ENCODE data around the gene MRPL24.
A peak's percentile ranks its signal among the peaks of the same experiment; 100 is the strongest.

Gene MRPL24

GRCh38 chr1:156740741-156741480 is at the start of gene MRPL24:
TSS of gene MRPL24 (minus strand) at chr1:156741088. CDS start at chr1:156738704, 2,384 bp downstream.
- H3K27ac ChIP-seq: peak within 1 kb of the TSS; percentile 76
- DNase-seq (ENCODE audit: low read depth, low spot score): peak; percentile 97

GRCh38 chr1:156789621-156790318 is 48.9 kb upstream of the MRPL24 start:
- no peak for DNase-seq (ENCODE audit: low read depth, low spot score)
- H3K27ac ChIP-seq: no peak overlapping the region

GRCh38 chr1:156788136-156788535 is 47.2 kb upstream of the MRPL24 start:
- DNase-seq (ENCODE audit: low read depth, low spot score): no peak
- no peak overlapping the region for H3K27ac ChIP-seq

- H3K27ac ChIP-seq: no peak overlapping the region
These were observed 45.8 kb upstream of the MRPL24 start for GRCh38 chr1:156786640-156787039.

GRCh38 chr1:156785458-156785857 is 44.6 kb upstream of the MRPL24 start:
- H3K27ac ChIP-seq: no peak overlapping the region

More at GRCh38 chr1:156786640-156787039, 45.8 kb upstream of the MRPL24 start:
- no peak for DNase-seq (ENCODE audit: low read depth, low spot score)

GRCh38 chr1:156781585-156782186 is 40.8 kb upstream of the MRPL24 start:
- no peak overlapping the region for H3K27ac ChIP-seq
- DNase-seq (ENCODE audit: low read depth, low spot score): no peak

More at GRCh38 chr1:156785458-156785857, 44.6 kb upstream of the MRPL24 start:
- DNase-seq (ENCODE audit: low read depth, low spot score): no peak

- H3K27ac ChIP-seq: peak overlapping the region; percentile 29
- DNase-seq (ENCODE audit: low read depth, low spot score): no peak
These were observed 36.7 kb upstream of the MRPL24 start for GRCh38 chr1:156777573-156777972.

GRCh38 chr1:156776942-156777341 is 36.1 kb upstream of the MRPL24 start:
- peak overlapping the region; percentile 29 for H3K27ac ChIP-seq
- DNase-seq (ENCODE audit: low read depth, low spot score): no peak

GRCh38 chr1:156775799-156776198 is 34.9 kb upstream of the MRPL24 start:
- H3K27ac ChIP-seq: no peak overlapping the region
- DNase-seq (ENCODE audit: low read depth, low spot score): no peak

- no peak overlapping the region for H3K27ac ChIP-seq
- no peak for DNase-seq (ENCODE audit: low read depth, low spot score)
These were observed 32.7 kb upstream of the MRPL24 start for GRCh38 chr1:156773607-156774006.

GRCh38 chr1:156772728-156773497 is 32.0 kb upstream of the MRPL24 start:
- DNase-seq (ENCODE audit: low read depth, low spot score): no peak
- H3K27ac ChIP-seq: no peak overlapping the region

GRCh38 chr1:156772222-156772621 is 31.3 kb upstream of the MRPL24 start:
- H3K27ac ChIP-seq: no peak overlapping the region

GRCh38 chr1:156768610-156769295 is 27.9 kb upstream of the MRPL24 start:
- H3K27ac ChIP-seq: peak overlapping the region; percentile 88
- DNase-seq (ENCODE audit: low read depth, low spot score): no peak

More at GRCh38 chr1:156772222-156772621, 31.3 kb upstream of the MRPL24 start:
- DNase-seq (ENCODE audit: low read depth, low spot score): no peak

GRCh38 chr1:156767879-156768604 is 27.2 kb upstream of the MRPL24 start:
- DNase-seq (ENCODE audit: low read depth, low spot score): no peak

GRCh38 chr1:156767101-156767878 is 26.4 kb upstream of the MRPL24 start, which contains the start of gene PRCC:
TSS of gene PRCC (plus strand) at chr1:156767535. CDS start at chr1:156767772, 237 bp downstream.
- peak within 1 kb of the TSS; percentile 88 for H3K27ac ChIP-seq
- DNase-seq (ENCODE audit: low read depth, low spot score): peak; percentile 99

More at GRCh38 chr1:156767879-156768604, 27.2 kb upstream of the MRPL24 start:
- peak overlapping the region; percentile 88 for H3K27ac ChIP-seq

- peak overlapping the region; percentile 88 for H3K27ac ChIP-seq
- no peak for DNase-seq (ENCODE audit: low read depth, low spot score)
These were observed 25.6 kb upstream of the MRPL24 start for GRCh38 chr1:156766298-156767100.

- peak overlapping the region; percentile 88 for H3K27ac ChIP-seq
- no peak for DNase-seq (ENCODE audit: low read depth, low spot score)
These were observed 24.8 kb upstream of the MRPL24 start for GRCh38 chr1:156765666-156766065.
